ENCODE results near the gene ZNF469. TPM values are rescaled to one million over a fixed set of nuclear protein-coding genes. Genes with fewer than 3 reads are reported as not detected.
A peak's percentile ranks its signal among the peaks of the same experiment; 100 is the strongest.

Gene ZNF469
- total RNA-seq, 1 donor: 8.3 TPM

GRCh38 chr16:88348377-88349152 is 34.2 kb upstream of the ZNF469 start:
- TF ChIP-seq CTCF (IDR thresholded peaks at IDR 0.05; ENCODE audit: extremely low read depth, low read depth, low read length): no peak
- peak; percentile 65 for DNase-seq (ENCODE audit: insufficient read length, low spot score, missing footprints)
- no peak overlapping the region for H3K27ac ChIP-seq (ENCODE audit: low read depth, low read length)
- no peaks in the 10 kb centered on the region for H4K20me1 ChIP-seq (ENCODE audit: insufficient read depth, low read length)
- no peak overlapping the region for H2AFZ ChIP-seq (ENCODE audit: low read length)
- no peaks in the 10 kb centered on the region for H3K27me3 ChIP-seq (ENCODE audit: insufficient read depth, low read length)
- H3K4me2 ChIP-seq (ENCODE audit: insufficient read depth, low read length): no peak overlapping the region
- H3K4me1 ChIP-seq (ENCODE audit: insufficient read depth, low read length): no peaks in the 10 kb centered on the region
- no peak overlapping the region for H3K4me3 ChIP-seq (ENCODE audit: insufficient read depth, low read length)
- H3K36me3 ChIP-seq (ENCODE audit: insufficient read depth, low read length): no peaks in the 10 kb centered on the region
- no peaks in the 10 kb centered on the region for H3K9me3 ChIP-seq (ENCODE audit: low read depth, low read length)
- no peaks in the 10 kb centered on the region for H3K79me2 ChIP-seq (ENCODE audit: insufficient read depth, low read length)

- DNase-seq (ENCODE audit: insufficient read length, low spot score, missing footprints): peak; percentile 77
- no peak overlapping the region for H2AFZ ChIP-seq (ENCODE audit: low read length)
- H4K20me1 ChIP-seq (ENCODE audit: insufficient read depth, low read length): no peaks in the 10 kb centered on the region
These were observed 33.4 kb upstream of the ZNF469 start for GRCh38 chr16:88349153-88349902.

GRCh38 chr16:88349903-88350900 is 32.6 kb upstream of the ZNF469 start:
- H3K4me2 ChIP-seq (ENCODE audit: insufficient read depth, low read length): no peak overlapping the region
- peak; percentile 59 for DNase-seq (ENCODE audit: insufficient read length, low spot score, missing footprints)
- H3K27me3 ChIP-seq (ENCODE audit: insufficient read depth, low read length): no peaks in the 10 kb centered on the region
- no peak overlapping the region for H3K27ac ChIP-seq (ENCODE audit: low read depth, low read length)
- H4K20me1 ChIP-seq (ENCODE audit: insufficient read depth, low read length): no peaks in the 10 kb centered on the region
- no peak for TF ChIP-seq CTCF (IDR thresholded peaks at IDR 0.05; ENCODE audit: extremely low read depth, low read depth, low read length)
- no peak overlapping the region for H2AFZ ChIP-seq (ENCODE audit: low read length)
- H3K4me1 ChIP-seq (ENCODE audit: insufficient read depth, low read length): no peaks in the 10 kb centered on the region
- H3K9me3 ChIP-seq (ENCODE audit: low read depth, low read length): no peaks in the 10 kb centered on the region
- H3K4me3 ChIP-seq (ENCODE audit: insufficient read depth, low read length): no peak overlapping the region
- no peaks in the 10 kb centered on the region for H3K79me2 ChIP-seq (ENCODE audit: insufficient read depth, low read length)
- H3K36me3 ChIP-seq (ENCODE audit: insufficient read depth, low read length): no peaks in the 10 kb centered on the region

More at GRCh38 chr16:88349153-88349902, 33.4 kb upstream of the ZNF469 start:
- Histone ChIP-seq H3K9me3 (ENCODE audit: low read depth, low read length) (no peaks in the 10 kb centered on the region), H3K4me1 (ENCODE audit: insufficient read depth, low read length) (no peaks in the 10 kb centered on the region), H3K27ac (ENCODE audit: low read depth, low read length) (no peak overlapping the region), H3K36me3 (ENCODE audit: insufficient read depth, low read length) (no peaks in the 10 kb centered on the region), H3K4me3 (ENCODE audit: insufficient read depth, low read length) (no peak overlapping the region), H3K27me3 (ENCODE audit: insufficient read depth, low read length) (no peaks in the 10 kb centered on the region), H3K79me2 (ENCODE audit: insufficient read depth, low read length) (no peaks in the 10 kb centered on the region), H3K4me2 (ENCODE audit: insufficient read depth, low read length) (no peak overlapping the region)
- TF ChIP-seq CTCF (IDR thresholded peaks at IDR 0.05; ENCODE audit: extremely low read depth, low read depth, low read length): no peak
